ENCODE data around the gene BATF2.

DNA sequence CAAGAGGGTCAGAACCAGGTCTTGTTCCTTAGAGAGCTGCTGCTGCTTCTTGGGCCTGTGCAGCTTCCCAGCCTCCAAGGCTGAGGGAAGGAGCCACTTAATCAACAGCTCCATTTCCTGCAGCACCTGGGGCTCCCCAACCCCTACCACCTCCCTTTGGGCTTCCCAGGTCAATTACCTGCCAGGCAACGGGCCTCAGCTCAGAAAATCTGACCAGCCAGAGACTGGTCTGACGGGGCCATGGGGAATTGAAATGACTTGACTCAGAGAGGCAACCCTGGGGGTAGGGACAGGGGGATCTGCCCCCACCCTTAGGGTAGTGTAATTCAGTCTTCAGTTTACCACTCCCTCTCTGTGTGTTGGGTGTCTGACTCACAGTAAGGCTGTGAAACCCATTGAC is 20.1 kb downstream of the BATF2 start:
- TF ChIP-seq, protein P1, sequence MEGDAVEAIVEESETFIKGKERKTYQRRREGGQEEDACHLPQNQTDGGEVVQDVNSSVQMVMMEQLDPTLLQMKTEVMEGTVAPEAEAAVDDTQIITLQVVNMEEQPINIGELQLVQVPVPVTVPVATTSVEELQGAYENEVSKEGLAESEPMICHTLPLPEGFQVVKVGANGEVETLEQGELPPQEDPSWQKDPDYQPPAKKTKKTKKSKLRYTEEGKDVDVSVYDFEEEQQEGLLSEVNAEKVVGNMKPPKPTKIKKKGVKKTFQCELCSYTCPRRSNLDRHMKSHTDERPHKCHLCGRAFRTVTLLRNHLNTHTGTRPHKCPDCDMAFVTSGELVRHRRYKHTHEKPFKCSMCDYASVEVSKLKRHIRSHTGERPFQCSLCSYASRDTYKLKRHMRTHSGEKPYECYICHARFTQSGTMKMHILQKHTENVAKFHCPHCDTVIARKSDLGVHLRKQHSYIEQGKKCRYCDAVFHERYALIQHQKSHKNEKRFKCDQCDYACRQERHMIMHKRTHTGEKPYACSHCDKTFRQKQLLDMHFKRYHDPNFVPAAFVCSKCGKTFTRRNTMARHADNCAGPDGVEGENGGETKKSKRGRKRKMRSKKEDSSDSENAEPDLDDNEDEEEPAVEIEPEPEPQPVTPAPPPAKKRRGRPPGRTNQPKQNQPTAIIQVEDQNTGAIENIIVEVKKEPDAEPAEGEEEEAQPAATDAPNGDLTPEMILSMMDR (conservative IDR thresholded peaks at IDR 0.05; ENCODE audit: low read length), result no peak
- no peak for TF ChIP-seq EZH2phosphoT487 (IDR thresholded peaks at IDR 0.05; ENCODE audit: borderline replicate concordance)

Data from Loucy (cell line).